Measurements from ENCODE around the gene CUEDC2. TPM values are rescaled to one million over a fixed set of nuclear protein-coding genes. Genes with fewer than 3 reads are reported as not detected.

CUEDC2 gene
- total RNA-seq, 1 donor from 2014 or later = 72.9 TPM

- Mint-ChIP-seq H3K27ac (ENCODE audit: unreplicated experiment) (no peak overlapping the region), H3K4me1 (ENCODE audit: unreplicated experiment) (peaks cover 47% of the 10 kb centered on the region), H3K36me3 (ENCODE audit: low read depth, unreplicated experiment) (no peaks in the 10 kb centered on the region), H3K4me3 (ENCODE audit: unreplicated experiment) (no peak overlapping the region), H3K27me3 (ENCODE audit: unreplicated experiment) (peaks cover 14% of the 10 kb centered on the region), H3K9me3 (ENCODE audit: unreplicated experiment) (no peaks in the 10 kb centered on the region)
- no peak for TF ChIP-seq CTCF (IDR thresholded peaks at IDR 0.05; ENCODE audit: unreplicated experiment)
- no peak for DNase-seq (ENCODE audit: low spot score)
Measured at GRCh38 chr10:102436312-102436711, 3.9 kb upstream of the CUEDC2 start.

GRCh38 chr10:102435529-102436233, 3.3 kb upstream of the CUEDC2 start:
- peaks cover 14% of the 10 kb centered on the region for H3K27me3 Mint-ChIP-seq (ENCODE audit: unreplicated experiment)

GRCh38 chr10:102435133-102435497, 2.7 kb upstream of the CUEDC2 start:
- Mint-ChIP-seq H3K4me3 (ENCODE audit: unreplicated experiment) (peak overlapping the region; percentile 47), H3K9me3 (ENCODE audit: unreplicated experiment) (no peaks in the 10 kb centered on the region), H3K27me3 (ENCODE audit: unreplicated experiment) (peaks cover 14% of the 10 kb centered on the region), H3K36me3 (ENCODE audit: low read depth, unreplicated experiment) (no peaks in the 10 kb centered on the region), H3K4me1 (ENCODE audit: unreplicated experiment) (peaks cover 47% of the 10 kb centered on the region), H3K27ac (ENCODE audit: unreplicated experiment) (peak overlapping the region; percentile 80)
- TF ChIP-seq CTCF (IDR thresholded peaks at IDR 0.05; ENCODE audit: unreplicated experiment) = no peak
- no peak for DNase-seq (ENCODE audit: low spot score)

More at GRCh38 chr10:102435529-102436233, 3.3 kb upstream of the CUEDC2 start:
- H3K36me3 Mint-ChIP-seq (ENCODE audit: low read depth, unreplicated experiment) = no peaks in the 10 kb centered on the region
- H3K4me1 Mint-ChIP-seq (ENCODE audit: unreplicated experiment) = peaks cover 47% of the 10 kb centered on the region
- H3K9me3 Mint-ChIP-seq (ENCODE audit: unreplicated experiment) = no peaks in the 10 kb centered on the region
- H3K4me3 Mint-ChIP-seq (ENCODE audit: unreplicated experiment) = peak overlapping the region; percentile 47
- H3K27ac Mint-ChIP-seq (ENCODE audit: unreplicated experiment) = peak overlapping the region; percentile 52
- no peak for TF ChIP-seq CTCF (IDR thresholded peaks at IDR 0.05; ENCODE audit: unreplicated experiment)
- DNase-seq (ENCODE audit: low spot score) = no peak

GRCh38 chr10:102434394-102435132, 2.2 kb upstream of the CUEDC2 start:
- no peak for DNase-seq (ENCODE audit: low spot score)
- Mint-ChIP-seq H3K9me3 (ENCODE audit: unreplicated experiment) (no peaks in the 10 kb centered on the region), H3K36me3 (ENCODE audit: low read depth, unreplicated experiment) (no peaks in the 10 kb centered on the region), H3K4me1 (ENCODE audit: unreplicated experiment) (peaks cover 47% of the 10 kb centered on the region), H3K27me3 (ENCODE audit: unreplicated experiment) (peaks cover 14% of the 10 kb centered on the region), H3K4me3 (ENCODE audit: unreplicated experiment) (peak overlapping the region; percentile 23), H3K27ac (ENCODE audit: unreplicated experiment) (peak overlapping the region; percentile 80)
- no peak for TF ChIP-seq CTCF (IDR thresholded peaks at IDR 0.05; ENCODE audit: unreplicated experiment)

- H3K4me3 Mint-ChIP-seq (ENCODE audit: unreplicated experiment) = no peak overlapping the region
- peaks cover 47% of the 10 kb centered on the region for H3K4me1 Mint-ChIP-seq (ENCODE audit: unreplicated experiment)
- no peak overlapping the region for H3K27ac Mint-ChIP-seq (ENCODE audit: unreplicated experiment)
- H3K27me3 Mint-ChIP-seq (ENCODE audit: unreplicated experiment) = peaks cover 14% of the 10 kb centered on the region
- no peaks in the 10 kb centered on the region for H3K9me3 Mint-ChIP-seq (ENCODE audit: unreplicated experiment)
- DNase-seq (ENCODE audit: low spot score) = no peak
- H3K36me3 Mint-ChIP-seq (ENCODE audit: low read depth, unreplicated experiment) = no peaks in the 10 kb centered on the region
- TF ChIP-seq CTCF (IDR thresholded peaks at IDR 0.05; ENCODE audit: unreplicated experiment) = no peak
Measured at GRCh38 chr10:102433619-102434046, 1.3 kb upstream of the CUEDC2 start.
